ENCODE results near the gene RANBP9. TPM values are rescaled to one million over a fixed set of nuclear protein-coding genes. Genes with fewer than 3 reads are reported as not detected.
A peak's percentile ranks its signal among the peaks of the same experiment; 100 is the strongest.

RANBP9 gene
- total and polyA plus RNA-seq, 9 of the 15 experiments (the other 6 are each of a cell fraction or from before 2014, with no cell fraction given), result 27.5 to 130 (median 61.5) TPM

- peak; percentile 65; the same call in 1 of the 2 replicates for TF ChIP-seq DMBX1 (CRISPR knock-in tag; IDR thresholded peaks at IDR 0.05; ENCODE audit: borderline replicate concordance)
- no peak for TF ChIP-seq ZNF146 (CRISPR knock-in tag; IDR thresholded peaks at IDR 0.05; ENCODE audit: unreplicated experiment)
- no peak for TF ChIP-seq FIP1L1 (IDR thresholded peaks at IDR 0.05; ENCODE audit: low read depth, low read length, poor library complexity, severe bottlenecking)
- 0 out of 2 replicates have a peak, but pooled peaks have one; percentile 51 for TF ChIP-seq FOXP1 (CRISPR knock-in tag; IDR thresholded peaks at IDR 0.05)
- TF ChIP-seq DPF2 (IDR thresholded peaks at IDR 0.05), result peak; percentile 69; the same call in 1 of the 2 replicates
- TF ChIP-seq CTCF (IDR thresholded peaks at IDR 0.05 in 2 of 3, conservative IDR thresholded peaks at IDR 0.05 in 1 of 3; ENCODE audit: insufficient read depth in 2 of 3, low read depth in 1 of 3, low read length in 3 of 3), result peak in 1 of 3 experiments; percentile 93; a peak in 3 of 6 replicates
- no peak for TF ChIP-seq MITF (IDR thresholded peaks at IDR 0.05)
- TF ChIP-seq ETV6 (IDR thresholded peaks at IDR 0.05; ENCODE audit: borderline replicate concordance in 1 of 2, low read depth in 2 of 2, low read length in 1 of 2), result no peak
- no peak for TF ChIP-seq ETV6 (CRISPR knock-in tag; IDR thresholded peaks at IDR 0.05; ENCODE audit: borderline replicate concordance)
- no peak for TF ChIP-seq MAFG (tag; conservative IDR thresholded peaks at IDR 0.05)
- no peak for TF ChIP-seq CREBBP (IDR thresholded peaks at IDR 0.05; ENCODE audit: low read depth, low read length)
- TF ChIP-seq ZNF717 (CRISPR knock-in tag; IDR thresholded peaks at IDR 0.05), result no peak
- TF ChIP-seq POLR2AphosphoS2 (IDR thresholded peaks at IDR 0.05; ENCODE audit: low read length), result no peak
- no peak for TF ChIP-seq ZNF212 (CRISPR knock-in tag; IDR thresholded peaks at IDR 0.05)
- TF ChIP-seq SRSF1 (IDR thresholded peaks at IDR 0.05; ENCODE audit: low read depth, low read length), result no peak
- TF ChIP-seq, protein P1, sequence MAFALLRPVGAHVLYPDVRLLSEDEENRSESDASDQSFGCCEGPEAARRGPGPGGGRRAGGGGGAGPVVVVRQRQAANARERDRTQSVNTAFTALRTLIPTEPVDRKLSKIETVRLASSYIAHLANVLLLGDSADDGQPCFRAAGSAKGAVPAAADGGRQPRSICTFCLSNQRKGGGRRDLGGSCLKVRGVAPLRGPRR (CRISPR knock-in tag; IDR thresholded peaks at IDR 0.05), result no peak
- TF ChIP-seq ZNF518B (CRISPR knock-in tag; IDR thresholded peaks at IDR 0.05), result no peak
- 0 out of 2 replicates have a peak, but pooled peaks have one; percentile 33 for TF ChIP-seq MTA2 (IDR thresholded peaks at IDR 0.05; ENCODE audit: low read depth)
- TF ChIP-seq ZZZ3 (IDR thresholded peaks at IDR 0.05), result no peak; the same call in 1 of the 2 replicates
- peak; percentile 81; the same call in 1 of the 2 replicates for TF ChIP-seq ZNF511 (CRISPR knock-in tag; IDR thresholded peaks at IDR 0.05)
These were observed 136.9 kb downstream of the RANBP9 start, which contains the start of gene SIRT5 (continued) for GRCh38 chr6:13574571-13575376.

All from K562 (cell line).